PC-9 (cell line): Measurements from ENCODE around the gene CALM3. TPM values are rescaled to one million over a fixed set of nuclear protein-coding genes. Genes with fewer than 3 reads are reported as not detected.

ENCODE experiments used
- BruUV-seq: library from RNA; stranded (reverse); fragments of 400-500 nt; replicated peaks from 2 replicates; lab custom pipeline; 2021; lab: Mats Ljungman, UMichigan
- CTCF ChIA-PET: fragments of 300-600 bp; sonication (Branson Sonifier 250); formaldehyde crosslinking; loops from one replicate; lab custom pipeline; 2022; ENCODE audit warnings: antibody characterized with exemption; lab: Charles Lee
- POLR2A ChIA-PET: fragments of 300-600 bp; sonication (Branson Sonifier 250); formaldehyde crosslinking; loops from one replicate; lab custom pipeline; 2022; ENCODE audit warnings: antibody characterized with exemption; ENCODE audit not compliant: unreplicated experiment; lab: Charles Lee
- DNase-seq, 2 experiments: peaks; one replicate each; pipeline versions ENCODE4 v3.0.0 to v3.0.0-alpha.2; 2015 to 2022; ENCODE audit warnings: mixed read lengths in 1 of 2
- H2AFZ ChIP-seq: fragments of 200-600 bp; sonication (generic); 2 replicates; pipeline ENCODE4 v1.8.1; 2017; ENCODE audit warnings: antibody characterized with exemption
- H3F3A ChIP-seq: fragments of 200-600 bp; sonication (generic); 2 replicates; pipeline ENCODE4 v1.8.1; 2017; ENCODE audit warnings: antibody characterized with exemption, mild to moderate bottlenecking, low read depth; ENCODE audit not compliant: insufficient read depth
- H3K27ac ChIP-seq: fragments of 200-600 bp; sonication (generic); 2 replicates; pipeline ENCODE4 v1.6.1; 2016; ENCODE audit warnings: mixed run types
- H3K27me3 ChIP-seq: fragments of 200-600 bp; sonication (generic); 2 replicates; pipeline ENCODE4 v1.6.1; 2016; ENCODE audit warnings: low read depth, mixed run types; ENCODE audit not compliant: insufficient read depth
- H3K36me3 ChIP-seq: fragments of 200-600 bp; sonication (generic); 2 replicates; pipeline ENCODE4 v1.6.1; 2016; ENCODE audit warnings: low read depth, mixed run types
- H3K4me1 ChIP-seq: fragments of 200-600 bp; sonication (generic); replicated peaks from 2 replicates; pipeline ENCODE4 v1.6.1; 2016; ENCODE audit warnings: mixed run types; ENCODE audit not compliant: insufficient read depth
- H3K4me2 ChIP-seq: fragments of 200-600 bp; sonication (generic); 2 replicates; pipeline ENCODE4 v1.6.1; 2017; ENCODE audit warnings: mixed run types
- H3K4me3 ChIP-seq: fragments of 200-600 bp; sonication (generic); 2 replicates; pipeline ENCODE4 v1.6.1; 2016; ENCODE audit warnings: mixed run types
- H3K79me2 ChIP-seq: fragments of 200-600 bp; sonication (generic); 2 replicates; pipeline ENCODE4 v1.6.1; 2017; ENCODE audit warnings: low read depth, mixed run types
- H3K9me2 ChIP-seq: fragments of 200-600 bp; sonication (generic); 2 replicates; pipeline ENCODE4 v1.8.1; 2017; ENCODE audit warnings: mild to moderate bottlenecking; ENCODE audit not compliant: insufficient read depth
- H3K9me3 ChIP-seq: fragments of 200-600 bp; sonication (generic); 2 replicates; pipeline ENCODE4 v1.8.1; 2016; ENCODE audit warnings: low read depth; ENCODE audit not compliant: insufficient read depth
- H4K20me1 ChIP-seq: fragments of 200-600 bp; sonication (generic); 2 replicates; pipeline ENCODE4 v1.8.1; 2017; ENCODE audit not compliant: insufficient read depth
- EZH2 ChIP-seq: fragments of 200-600 bp; sonication (generic); IDR thresholded peaks from 2 replicates; pipeline ENCODE4 v1.8.0; 2017; ENCODE audit warnings: antibody characterized with exemption, low read depth
- intact Hi-C: fragments of 100-400 bp; cut with micrococcal nuclease; formaldehyde crosslinking; loops from one replicate; pipeline ENCODE4 v1.10.0; 2022; ENCODE audit not compliant: unreplicated experiment
- total RNA-seq: library from RNA; stranded (reverse); gene quantifications from 2 replicates; pipeline ENCODE4 v1.2.3, GENCODE V29; 2021
- TF ChIP-seq, protein P1 (sequence below): fragments of 200-600 bp; sonication (generic); conservative IDR thresholded peaks from 2 replicates; pipeline ENCODE4 v1.6.1; 2017; ENCODE audit warnings: mixed run types, antibody characterized with exemption, mild to moderate bottlenecking, moderate library complexity

Gene CALM3
- total RNA-seq, 1 experiment from 2014 or later: 239 TPM

DNA sequence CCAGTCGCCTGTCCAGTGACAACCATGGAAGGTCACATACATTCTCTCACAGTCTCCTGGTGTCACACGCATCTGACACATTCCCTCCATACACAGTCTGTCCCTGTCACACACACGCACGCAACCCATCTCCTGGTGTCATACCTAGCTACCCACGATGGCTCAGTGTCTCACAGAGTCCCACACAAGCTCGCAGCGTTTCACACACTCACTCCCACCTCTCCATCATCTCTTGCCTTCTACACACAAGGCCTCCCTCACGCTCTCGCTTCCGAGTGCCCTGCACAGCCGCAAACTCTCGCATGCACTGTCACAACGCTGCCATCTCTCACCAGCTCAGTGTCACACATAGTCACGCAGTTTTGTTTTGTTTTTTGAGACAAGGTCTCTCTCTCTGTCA is 36.1 kb downstream of the CALM3 start:
- H2AFZ ChIP-seq: no peak overlapping the region
- no peak overlapping the region for H3K27ac ChIP-seq
- TF ChIP-seq, protein P1, sequence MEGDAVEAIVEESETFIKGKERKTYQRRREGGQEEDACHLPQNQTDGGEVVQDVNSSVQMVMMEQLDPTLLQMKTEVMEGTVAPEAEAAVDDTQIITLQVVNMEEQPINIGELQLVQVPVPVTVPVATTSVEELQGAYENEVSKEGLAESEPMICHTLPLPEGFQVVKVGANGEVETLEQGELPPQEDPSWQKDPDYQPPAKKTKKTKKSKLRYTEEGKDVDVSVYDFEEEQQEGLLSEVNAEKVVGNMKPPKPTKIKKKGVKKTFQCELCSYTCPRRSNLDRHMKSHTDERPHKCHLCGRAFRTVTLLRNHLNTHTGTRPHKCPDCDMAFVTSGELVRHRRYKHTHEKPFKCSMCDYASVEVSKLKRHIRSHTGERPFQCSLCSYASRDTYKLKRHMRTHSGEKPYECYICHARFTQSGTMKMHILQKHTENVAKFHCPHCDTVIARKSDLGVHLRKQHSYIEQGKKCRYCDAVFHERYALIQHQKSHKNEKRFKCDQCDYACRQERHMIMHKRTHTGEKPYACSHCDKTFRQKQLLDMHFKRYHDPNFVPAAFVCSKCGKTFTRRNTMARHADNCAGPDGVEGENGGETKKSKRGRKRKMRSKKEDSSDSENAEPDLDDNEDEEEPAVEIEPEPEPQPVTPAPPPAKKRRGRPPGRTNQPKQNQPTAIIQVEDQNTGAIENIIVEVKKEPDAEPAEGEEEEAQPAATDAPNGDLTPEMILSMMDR: no peak
- TF ChIP-seq EZH2: no peak
- no TSS peak for BruUV-seq
- no peak overlapping the region for H3K4me2 ChIP-seq
- ChIA-PET POLR2A (interaction anchor here (0.7 kb wide), 1 partner anchor 398 kb away, joined by 13 read pairs; no protein-coding TSS in a partner anchor), CTCF (interaction anchor here (0.6 kb wide), 2 partner anchors 21 to 691 kb away, joined by 5 to 8 read pairs; no protein-coding TSS in a partner anchor)
- no peaks in the 10 kb centered on the region for H4K20me1 ChIP-seq
- peaks cover 21% of the 10 kb centered on the region for H3K4me1 ChIP-seq
- no peaks in the 10 kb centered on the region for H3K9me2 ChIP-seq
- H3K36me3 ChIP-seq: no peaks in the 10 kb centered on the region
- intact Hi-C loops: no loop called here
- no peaks in the 10 kb centered on the region for H3K9me3 ChIP-seq
- peaks cover 9% of the 10 kb centered on the region; the same call in 1 of the 2 replicates for H3F3A ChIP-seq
- no peaks in the 10 kb centered on the region for H3K79me2 ChIP-seq
- no peak overlapping the region for H3K4me3 ChIP-seq
- DNase-seq: no peak
- H3K27me3 ChIP-seq: peaks cover 71% of the 10 kb centered on the region

DNA sequence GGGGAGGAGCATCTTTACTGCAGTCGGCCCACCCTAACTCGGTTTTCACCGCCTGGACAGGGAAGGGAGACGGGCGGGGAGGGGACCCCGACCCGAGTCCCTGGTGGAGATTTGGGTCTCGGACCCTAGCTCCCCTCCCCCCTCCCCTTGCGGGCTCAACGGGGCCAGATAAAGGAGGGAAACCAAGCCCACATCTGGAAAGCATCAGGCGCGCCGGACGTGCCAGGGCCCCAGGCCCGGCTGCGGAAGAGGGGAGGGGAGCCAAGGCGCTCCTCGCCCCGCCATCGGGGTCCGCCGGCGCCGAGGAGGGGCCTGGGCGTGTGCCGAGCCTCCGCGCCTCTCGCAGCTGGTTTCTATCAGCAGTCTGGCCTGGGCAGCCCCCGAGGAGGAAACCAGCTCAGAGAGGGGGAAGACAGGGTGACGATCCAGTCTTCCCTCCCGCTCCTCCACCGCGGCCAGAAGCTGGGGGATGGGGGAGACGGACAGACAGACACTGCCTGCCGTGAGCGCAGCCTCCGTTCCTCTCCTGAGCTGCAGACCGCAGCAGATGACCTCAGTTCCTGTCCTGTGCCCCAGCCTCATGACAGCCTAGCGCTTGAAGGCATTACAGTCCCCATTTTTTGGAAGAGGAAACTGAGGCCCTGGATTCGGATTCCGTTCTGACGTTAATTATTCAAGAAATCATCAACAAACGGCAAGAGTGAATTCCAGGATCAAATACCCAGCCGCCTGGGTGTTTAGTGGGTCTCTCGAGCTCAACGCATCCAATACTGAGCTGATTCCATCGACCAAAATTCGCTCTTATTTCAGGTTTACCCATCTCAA is 38.4 kb downstream of the CALM3 start:
- H2AFZ ChIP-seq: peak overlapping the region; percentile 76
- BruUV-seq: no TSS peak
- no peak overlapping the region for H3K27ac ChIP-seq
- no peak for DNase-seq
- peak overlapping the region; percentile 74 for H3K4me2 ChIP-seq
- ChIA-PET POLR2A (no interaction called here), CTCF (no interaction called here)
- H4K20me1 ChIP-seq: no peaks in the 10 kb centered on the region
- H3K4me3 ChIP-seq: peak overlapping the region; percentile 54; the same call in 1 of the 2 replicates
- H3K4me1 ChIP-seq: peaks cover 13% of the 10 kb centered on the region
- H3K36me3 ChIP-seq: no peaks in the 10 kb centered on the region
- peaks cover 9% of the 10 kb centered on the region; the same call in 1 of the 2 replicates for H3F3A ChIP-seq
- TF ChIP-seq, protein P1: no peak
- TF ChIP-seq EZH2: no peak
- peaks cover 55% of the 10 kb centered on the region for H3K27me3 ChIP-seq
- H3K79me2 ChIP-seq: no peaks in the 10 kb centered on the region
- H3K9me2 ChIP-seq: no peaks in the 10 kb centered on the region
- intact Hi-C loops: no loop called here
- H3K9me3 ChIP-seq: no peaks in the 10 kb centered on the region

- no peaks in the 10 kb centered on the region for H3K9me2 ChIP-seq
- H2AFZ ChIP-seq: no peak overlapping the region
- H3K27me3 ChIP-seq: peaks cover 49% of the 10 kb centered on the region
- H3K36me3 ChIP-seq: no peaks in the 10 kb centered on the region
- H4K20me1 ChIP-seq: no peaks in the 10 kb centered on the region
- no peak for TF ChIP-seq EZH2
- TF ChIP-seq, protein P1: no peak
- no peak overlapping the region for H3K27ac ChIP-seq
- no peak overlapping the region for H3K4me2 ChIP-seq
- no peak for DNase-seq
- no peaks in the 10 kb centered on the region for H3K79me2 ChIP-seq
- CTCF ChIA-PET: no interaction called here
- H3K4me3 ChIP-seq: no peak overlapping the region
- POLR2A ChIA-PET: no interaction called here
- peaks cover 13% of the 10 kb centered on the region for H3K4me1 ChIP-seq
- no TSS peak for BruUV-seq
- peaks cover 9% of the 10 kb centered on the region; the same call in 1 of the 2 replicates for H3F3A ChIP-seq
- intact Hi-C loops: no loop called here
- H3K9me3 ChIP-seq: no peaks in the 10 kb centered on the region
Observed at GRCh38 chr19:46640656-46641055, 39.5 kb downstream of the CALM3 start.
